ENCODE results near the gene NFKB1.

DNA sequence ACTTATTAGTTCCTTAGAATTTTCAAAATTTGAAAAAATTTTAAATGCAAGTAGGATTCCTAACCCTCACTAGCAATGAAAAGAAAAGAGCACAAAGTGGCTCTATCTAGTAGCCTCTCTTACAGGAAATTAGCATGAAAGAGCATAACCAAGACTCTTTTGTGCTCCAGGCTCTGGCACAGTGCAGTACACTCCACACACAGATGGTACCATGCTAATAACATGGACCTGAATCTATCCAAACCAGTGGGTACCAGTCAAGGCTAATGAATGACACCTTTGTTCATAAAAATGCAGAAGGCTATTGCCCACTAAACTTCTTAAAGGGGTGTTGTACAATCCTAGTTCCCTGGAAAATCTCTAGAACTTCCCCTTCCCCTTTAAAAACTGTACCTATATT is 140.6 kb downstream of the NFKB1 start:
- TF ChIP-seq, protein P1, sequence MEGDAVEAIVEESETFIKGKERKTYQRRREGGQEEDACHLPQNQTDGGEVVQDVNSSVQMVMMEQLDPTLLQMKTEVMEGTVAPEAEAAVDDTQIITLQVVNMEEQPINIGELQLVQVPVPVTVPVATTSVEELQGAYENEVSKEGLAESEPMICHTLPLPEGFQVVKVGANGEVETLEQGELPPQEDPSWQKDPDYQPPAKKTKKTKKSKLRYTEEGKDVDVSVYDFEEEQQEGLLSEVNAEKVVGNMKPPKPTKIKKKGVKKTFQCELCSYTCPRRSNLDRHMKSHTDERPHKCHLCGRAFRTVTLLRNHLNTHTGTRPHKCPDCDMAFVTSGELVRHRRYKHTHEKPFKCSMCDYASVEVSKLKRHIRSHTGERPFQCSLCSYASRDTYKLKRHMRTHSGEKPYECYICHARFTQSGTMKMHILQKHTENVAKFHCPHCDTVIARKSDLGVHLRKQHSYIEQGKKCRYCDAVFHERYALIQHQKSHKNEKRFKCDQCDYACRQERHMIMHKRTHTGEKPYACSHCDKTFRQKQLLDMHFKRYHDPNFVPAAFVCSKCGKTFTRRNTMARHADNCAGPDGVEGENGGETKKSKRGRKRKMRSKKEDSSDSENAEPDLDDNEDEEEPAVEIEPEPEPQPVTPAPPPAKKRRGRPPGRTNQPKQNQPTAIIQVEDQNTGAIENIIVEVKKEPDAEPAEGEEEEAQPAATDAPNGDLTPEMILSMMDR (conservative IDR thresholded peaks at IDR 0.05 in 1 of 2, IDR thresholded peaks at IDR 0.05 in 1 of 2; ENCODE audit: low read depth in 1 of 2, low read length in 2 of 2) = no peak
- TF ChIP-seq EZH2 (IDR thresholded peaks at IDR 0.05; ENCODE audit: low read length, missing control alignments) = no peak
